Stimulated activated naive B cell treated with anti-CD40 and anti-IgM and Interleukin-4, amounts not matched to agents 10 μg/mL and 1 μg/mL and 100 μg/mL, for 72 hours (primary cell): ENCODE measurements around the gene PPP1R1C.
A peak's percentile ranks its signal among the peaks of the same experiment; 100 is the strongest.
"Not testable (repeated sequence)": the region's sequence is repeated elsewhere in the genome, so short reads cannot be mapped to it uniquely, and the experiment has no call there.

Experiments
- ATAC-seq, 2 donors: fragments of 150-1000 bp; cut with Tn5 transposase; replicated peaks; 2 replicates each; pipeline ENCODE4 v1.10.0; 2021; ENCODE audit warnings: moderate library complexity in 1 of 2
- DNase-seq: peaks from one replicate; pipeline ENCODE4 v3.0.0; 2021
- H3K27ac Mint-ChIP-seq: one replicate; pipeline ENCODE4 v1.8.0; 2022; ENCODE audit warnings: mild to moderate bottlenecking, mixed read lengths
- H3K27me3 Mint-ChIP-seq, 2 donors: one replicate each; pipeline ENCODE4 v1.8.0; 2022; ENCODE audit warnings: mixed read lengths in 2 of 2
- H3K36me3 Mint-ChIP-seq, 2 donors: one replicate each; pipeline ENCODE4 v1.8.0; 2022; ENCODE audit warnings: mixed read lengths in 2 of 2, mild to moderate bottlenecking in 1 of 2
- H3K4me1 Mint-ChIP-seq, 2 donors: one replicate each; pipeline ENCODE4 v1.8.0; 2022; ENCODE audit warnings: mixed read lengths in 2 of 2, mild to moderate bottlenecking in 1 of 2
- H3K4me3 Mint-ChIP-seq, 2 donors: one replicate each; pipeline ENCODE4 v1.8.0; 2022; ENCODE audit warnings: mild to moderate bottlenecking in 2 of 2, mixed read lengths in 2 of 2, moderate library complexity in 1 of 2
- H3K9me3 Mint-ChIP-seq, 2 donors: one replicate each; pipeline ENCODE4 v1.8.0; 2022; ENCODE audit warnings: mixed read lengths in 2 of 2, mild to moderate bottlenecking in 1 of 2

PPP1R1C gene

GRCh38 chr2:182015334-182016109, 29.9 kb downstream of the PPP1R1C start:
- Mint-ChIP-seq H3K4me3 (no peak overlapping the region), H3K9me3 (peaks cover 24 to 33% of the 10 kb centered on the region in 2 donors), H3K27ac (no peak overlapping the region), H3K4me1 (peaks cover 1 to 3% of the 10 kb centered on the region in 2 donors), H3K27me3 (peaks cover 14 to 17% of the 10 kb centered on the region in 2 donors), H3K36me3 (peaks cover 2 to 5% of the 10 kb centered on the region in 2 donors)
- DNase-seq (no peak), ATAC-seq (no peak)

GRCh38 chr2:182018218-182018617, 32.6 kb downstream of the PPP1R1C start:
- ATAC-seq (no peak), DNase-seq (no peak)
- Mint-ChIP-seq H3K27me3 (peaks cover 0 to 7% of the 10 kb centered on the region in 2 donors), H3K36me3 (peaks cover 0 to 7% of the 10 kb centered on the region in 2 donors), H3K4me1 (peaks cover 6 to 9% of the 10 kb centered on the region in 2 donors), H3K27ac (no peak overlapping the region), H3K4me3 (no peak overlapping the region), H3K9me3 (peaks cover 17 to 22% of the 10 kb centered on the region in 2 donors)

- Mint-ChIP-seq H3K9me3 (peaks cover 9% of the 10 kb centered on the region in 2 donors), H3K4me1 (peaks cover 6 to 9% of the 10 kb centered on the region in 2 donors)
These were observed 34.1 kb downstream of the PPP1R1C start for GRCh38 chr2:182019731-182020130.

GRCh38 chr2:182020286-182021070, 34.8 kb downstream of the PPP1R1C start:
- Mint-ChIP-seq H3K27me3 (no peaks in the 10 kb centered on the region), H3K4me1 (peaks cover 6 to 9% of the 10 kb centered on the region in 2 donors), H3K4me3 (peak overlapping the region; percentile 14 to 48), H3K36me3 (peaks cover 0 to 5% of the 10 kb centered on the region in 2 donors), H3K9me3 (peaks cover 3 to 8% of the 10 kb centered on the region in 2 donors), H3K27ac (peak overlapping the region; percentile 56)
- DNase-seq (no peak), ATAC-seq (peak; percentile 93 to 95)

More at GRCh38 chr2:182019731-182020130, 34.1 kb downstream of the PPP1R1C start:
- peaks cover 0 to 5% of the 10 kb centered on the region in 2 donors for H3K36me3 Mint-ChIP-seq
- no peak overlapping the region for H3K4me3 Mint-ChIP-seq
- peaks cover 0 to 1% of the 10 kb centered on the region in 2 donors for H3K27me3 Mint-ChIP-seq
- DNase-seq (no peak), ATAC-seq (no peak)
- H3K27ac Mint-ChIP-seq = no peak overlapping the region

GRCh38 chr2:182023235-182023634, 37.6 kb downstream of the PPP1R1C start:
- peaks cover 3 to 8% of the 10 kb centered on the region in 2 donors for H3K9me3 Mint-ChIP-seq
- no peak for ATAC-seq

GRCh38 chr2:182030875-182031274, 45.2 kb downstream of the PPP1R1C start:
- H3K4me3 Mint-ChIP-seq, DNase-seq, H3K36me3 Mint-ChIP-seq, H3K27ac Mint-ChIP-seq, H3K27me3 Mint-ChIP-seq, ATAC-seq, H3K4me1 Mint-ChIP-seq, H3K9me3 Mint-ChIP-seq: not testable (repeated sequence)

More at GRCh38 chr2:182023235-182023634, 37.6 kb downstream of the PPP1R1C start:
- no peak for DNase-seq
- no peak overlapping the region for H3K4me3 Mint-ChIP-seq
- H3K4me1 Mint-ChIP-seq = peaks cover 6 to 9% of the 10 kb centered on the region in 2 donors
- H3K36me3 Mint-ChIP-seq = peaks cover 0 to 5% of the 10 kb centered on the region in 2 donors
- no peaks in the 10 kb centered on the region for H3K27me3 Mint-ChIP-seq
- H3K27ac Mint-ChIP-seq = no peak overlapping the region

GRCh38 chr2:182031956-182032355, 46.3 kb downstream of the PPP1R1C start:
- Mint-ChIP-seq H3K27ac (no peak overlapping the region), H3K4me1 (no peaks in the 10 kb centered on the region), H3K9me3 (peaks cover 6% of the 10 kb centered on the region in 2 donors), H3K27me3 (peaks cover 0 to 4% of the 10 kb centered on the region in 2 donors), H3K36me3 (no peaks in the 10 kb centered on the region), H3K4me3 (no peak overlapping the region)
- ATAC-seq = no peak
- DNase-seq = no peak

GRCh38 chr2:182033449-182033848, 47.8 kb downstream of the PPP1R1C start:
- Mint-ChIP-seq H3K9me3 (peaks cover 5 to 6% of the 10 kb centered on the region in 2 donors), H3K4me1 (no peaks in the 10 kb centered on the region), H3K27ac (no peak overlapping the region), H3K27me3 (peaks cover 0 to 4% of the 10 kb centered on the region in 2 donors), H3K36me3 (no peaks in the 10 kb centered on the region), H3K4me3 (no peak overlapping the region)
- DNase-seq (no peak), ATAC-seq (no peak)

- no peaks in the 10 kb centered on the region for H3K4me1 Mint-ChIP-seq
- no peak for ATAC-seq
- DNase-seq = no peak
- no peak overlapping the region for H3K27ac Mint-ChIP-seq
- no peaks in the 10 kb centered on the region for H3K36me3 Mint-ChIP-seq
- no peak overlapping the region for H3K4me3 Mint-ChIP-seq
- peaks cover under 1 to 5% of the 10 kb centered on the region in 2 donors for H3K27me3 Mint-ChIP-seq
- peaks cover 4 to 6% of the 10 kb centered on the region in 2 donors for H3K9me3 Mint-ChIP-seq
These were observed 52.9 kb downstream of the PPP1R1C start for GRCh38 chr2:182038576-182038975.

- DNase-seq = no peak
- Mint-ChIP-seq H3K27me3 (peaks cover 5 to 14% of the 10 kb centered on the region in 2 donors), H3K4me3 (no peak overlapping the region), H3K27ac (no peak overlapping the region), H3K4me1 (no peaks in the 10 kb centered on the region), H3K9me3 (no peaks in the 10 kb centered on the region), H3K36me3 (no peaks in the 10 kb centered on the region)
- ATAC-seq = no peak
These were observed 57.4 kb downstream of the PPP1R1C start for GRCh38 chr2:182043021-182043420.

- H3K27me3 Mint-ChIP-seq = peaks cover 5 to 14% of the 10 kb centered on the region in 2 donors
These were observed 58.2 kb downstream of the PPP1R1C start for GRCh38 chr2:182043861-182044260.

GRCh38 chr2:182047544-182047943, 61.9 kb downstream of the PPP1R1C start:
- DNase-seq = no peak
- ATAC-seq = no peak
- Mint-ChIP-seq H3K4me1 (no peaks in the 10 kb centered on the region), H3K27me3 (peaks cover 5 to 14% of the 10 kb centered on the region in 2 donors), H3K36me3 (no peaks in the 10 kb centered on the region), H3K4me3 (no peak overlapping the region), H3K9me3 (no peaks in the 10 kb centered on the region), H3K27ac (no peak overlapping the region)

More at GRCh38 chr2:182043861-182044260, 58.2 kb downstream of the PPP1R1C start:
- H3K9me3 Mint-ChIP-seq = no peaks in the 10 kb centered on the region
- H3K27ac Mint-ChIP-seq = no peak overlapping the region
- H3K4me3 Mint-ChIP-seq = no peak overlapping the region
- no peaks in the 10 kb centered on the region for H3K4me1 Mint-ChIP-seq
- DNase-seq = no peak
- ATAC-seq = no peak
- H3K36me3 Mint-ChIP-seq = no peaks in the 10 kb centered on the region

- Mint-ChIP-seq H3K9me3 (no peaks in the 10 kb centered on the region), H3K36me3 (no peaks in the 10 kb centered on the region), H3K4me3 (no peak overlapping the region), H3K27me3 (peaks cover 5 to 14% of the 10 kb centered on the region in 2 donors), H3K27ac (no peak overlapping the region), H3K4me1 (no peaks in the 10 kb centered on the region)
- no peak for ATAC-seq
- no peak for DNase-seq
These were observed 62.4 kb downstream of the PPP1R1C start for GRCh38 chr2:182048088-182048487.

GRCh38 chr2:182048621-182049020, 63.0 kb downstream of the PPP1R1C start:
- H3K27ac Mint-ChIP-seq = no peak overlapping the region
- no peak overlapping the region for H3K4me3 Mint-ChIP-seq
- H3K27me3 Mint-ChIP-seq = peaks cover 5 to 14% of the 10 kb centered on the region in 2 donors
- no peak for DNase-seq
- ATAC-seq = no peak
- H3K4me1 Mint-ChIP-seq = no peaks in the 10 kb centered on the region
- no peaks in the 10 kb centered on the region for H3K36me3 Mint-ChIP-seq
- no peaks in the 10 kb centered on the region for H3K9me3 Mint-ChIP-seq
